NCI-H2227 treated with DMSO at 0.1 percent for 48 hours (cell line): ENCODE results near the gene PGS1.

Experiments used
- DNase-seq: peaks from one replicate; lab custom pipeline; 2025; lab: John Stamatoyannopoulos, UW

PGS1 gene

GRCh38 chr17:78364436-78365281 lies 13.8 kb upstream of the PGS1 start:
- no peak for DNase-seq

DNA sequence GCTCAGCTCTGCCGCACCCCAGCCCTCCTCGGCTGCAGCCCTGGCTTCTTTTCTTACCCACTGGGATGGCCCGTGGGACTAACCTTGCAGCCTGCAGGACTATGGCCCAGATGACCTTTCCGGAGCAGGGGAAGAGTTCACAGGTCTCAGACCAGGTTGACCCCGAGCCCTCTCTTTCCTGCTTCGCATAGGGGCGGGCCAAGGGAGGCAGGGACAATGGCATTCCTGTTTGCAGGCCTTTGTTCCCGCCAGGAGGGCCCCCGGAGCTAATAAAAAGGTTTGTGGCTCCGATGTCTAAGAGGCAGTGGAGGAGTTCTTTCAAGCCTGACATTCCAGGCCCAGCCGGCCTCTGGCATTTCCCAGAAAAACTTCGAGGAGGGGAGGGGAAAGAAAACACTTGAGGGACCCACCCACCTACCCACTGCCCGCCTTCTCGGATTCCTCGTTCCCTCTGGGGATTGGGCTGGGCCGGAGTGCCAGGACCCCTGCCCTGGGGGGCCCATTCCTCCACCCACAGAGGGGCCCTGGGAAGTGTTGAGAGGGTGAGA lies 12.8 kb upstream of the PGS1 start:
- DNase-seq: no peak

- DNase-seq: no peak
These were observed 12.2 kb upstream of the PGS1 start for GRCh38 chr17:78366109-78366848.

GRCh38 chr17:78367193-78367592 lies 11.3 kb upstream of the PGS1 start:
- no peak for DNase-seq

DNA sequence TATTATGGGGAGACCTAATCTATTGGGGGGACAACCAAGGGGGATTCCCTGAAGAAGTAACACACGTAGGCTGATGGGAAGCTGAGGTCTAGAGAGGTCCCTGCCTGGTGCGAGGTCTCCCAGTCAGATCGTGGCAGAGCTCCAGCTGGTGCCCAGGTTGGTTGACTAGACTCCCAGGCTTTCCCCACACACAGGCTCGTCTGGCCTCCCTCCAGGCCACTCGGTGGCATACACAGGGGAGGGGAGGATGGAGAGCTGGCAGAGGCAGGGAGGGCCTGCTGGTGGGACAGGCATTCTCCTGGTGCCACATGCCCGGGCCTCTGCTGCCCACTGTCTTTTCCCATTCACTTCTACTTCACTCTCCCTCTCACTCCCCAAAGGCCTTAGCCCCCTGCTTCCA lies 10.1 kb upstream of the PGS1 start:
- no peak for DNase-seq

- DNase-seq: no peak
These were observed 9.5 kb upstream of the PGS1 start for GRCh38 chr17:78368854-78369495.

- DNase-seq: no peak
These were observed 8.6 kb upstream of the PGS1 start for GRCh38 chr17:78369791-78370381.

DNA sequence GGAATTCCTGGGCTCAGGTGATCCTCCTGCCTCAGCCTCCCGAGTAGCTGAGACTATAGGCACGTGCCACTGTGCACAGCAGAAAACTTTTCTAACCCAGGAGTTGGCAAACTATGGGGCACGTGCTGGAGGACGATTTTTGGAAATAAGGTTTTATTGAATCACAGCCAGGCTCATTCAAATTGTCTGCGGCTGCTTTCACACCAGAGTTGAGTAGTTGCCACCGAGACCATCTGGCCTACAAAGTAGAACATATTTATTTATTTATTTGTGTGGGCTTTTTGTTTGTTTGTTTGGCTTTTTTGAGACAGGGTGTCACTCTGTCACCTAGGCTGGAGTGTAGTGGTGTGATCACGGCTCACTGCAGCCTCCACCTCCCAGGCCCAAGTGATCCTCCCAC lies 7.4 kb upstream of the PGS1 start:
- DNase-seq: no peak

DNA sequence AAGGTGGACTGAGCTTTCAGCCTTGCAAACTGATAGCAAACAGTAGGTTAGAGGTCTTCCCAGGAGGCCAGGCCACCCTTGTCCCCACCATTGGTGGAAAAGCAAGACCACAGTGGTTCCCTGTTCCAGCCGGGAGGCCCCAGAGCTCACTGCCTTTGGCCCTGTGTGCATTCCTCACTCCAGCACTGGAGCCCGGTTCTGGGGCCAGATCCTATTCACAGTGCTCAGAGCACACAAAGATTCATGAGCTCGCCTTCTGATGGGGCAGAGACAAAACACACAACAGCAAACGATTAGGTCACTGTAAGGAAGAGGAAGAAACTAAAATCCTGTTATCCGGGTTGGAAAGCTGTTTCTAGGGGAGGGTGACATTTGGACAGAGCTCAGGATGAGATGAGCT lies 5.6 kb upstream of the PGS1 start:
- no peak for DNase-seq

DNA sequence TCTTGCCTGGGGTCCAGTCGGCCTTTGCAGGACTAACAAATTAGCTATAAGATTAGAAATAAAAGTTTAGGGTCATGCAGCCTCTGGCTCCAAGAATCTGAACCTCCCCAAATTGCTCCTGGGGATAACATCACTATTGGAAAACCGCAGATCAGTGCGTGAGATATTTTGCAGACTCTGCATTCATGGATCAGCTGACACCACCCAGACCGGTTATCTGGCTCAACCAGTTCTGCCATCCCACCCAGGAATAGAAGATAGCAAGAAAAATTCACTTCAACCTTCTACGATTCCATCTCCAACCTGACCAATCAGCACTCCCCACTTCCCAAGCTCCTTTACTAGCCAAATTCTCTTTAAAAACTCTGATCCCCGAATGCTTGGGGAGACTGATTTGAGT lies 4.3 kb upstream of the PGS1 start:
- no peak for DNase-seq

DNA sequence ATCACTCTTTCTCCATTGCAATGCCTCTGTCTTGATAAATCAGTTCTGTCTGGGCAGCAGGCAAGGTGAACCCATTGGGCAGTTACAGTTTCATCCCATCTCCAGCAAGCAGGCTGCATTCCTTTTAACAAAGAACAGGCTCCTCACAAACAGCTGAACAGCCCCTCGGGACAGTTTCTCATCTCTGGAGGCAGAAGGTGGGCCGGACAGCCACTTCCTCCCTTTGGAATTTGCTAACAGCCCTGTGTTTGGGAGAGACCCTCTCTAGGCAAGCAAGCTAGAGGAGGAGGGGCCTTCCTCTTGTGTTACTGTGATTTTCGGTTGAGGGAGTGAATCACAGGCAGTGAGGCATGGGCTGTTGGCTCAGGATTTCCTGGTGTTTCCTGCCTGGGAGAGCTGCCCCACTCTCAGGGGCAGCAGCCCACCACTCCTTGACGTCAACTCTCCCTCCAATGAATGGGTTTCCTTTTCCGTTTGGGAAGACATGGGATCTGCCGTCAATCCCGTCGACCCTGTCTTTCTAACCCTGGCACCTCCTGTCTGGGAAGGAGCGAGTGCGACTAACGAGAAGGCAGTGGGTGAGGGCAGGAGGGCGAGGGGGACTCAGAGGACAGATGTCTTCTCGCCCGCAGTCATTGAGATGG lies 3.7 kb upstream of the PGS1 start:
- no peak for DNase-seq

- DNase-seq: no peak
These were observed 2.9 kb upstream of the PGS1 start for GRCh38 chr17:78375401-78376151.

- no peak for DNase-seq
These were observed 2.3 kb upstream of the PGS1 start for GRCh38 chr17:78376161-78376560.

DNA sequence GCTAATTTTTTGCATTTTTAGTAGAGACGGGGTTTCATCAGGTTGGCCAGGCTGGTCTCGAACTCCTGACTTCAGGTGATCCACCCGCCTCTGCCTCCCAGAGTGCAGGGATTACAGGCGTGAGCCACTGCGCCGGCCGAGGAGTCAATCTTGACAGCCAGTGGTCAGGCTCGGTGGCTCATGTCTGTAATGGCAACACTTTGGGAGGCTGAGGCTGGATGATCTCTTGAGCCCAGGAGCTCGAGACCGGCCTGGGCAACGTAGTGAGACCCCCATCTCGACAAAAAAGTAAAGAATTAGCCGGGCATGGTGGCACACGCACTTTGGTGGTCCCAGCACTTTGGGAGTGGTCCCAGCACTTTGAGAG lies 608 bp upstream of the PGS1 start:
- no peak for DNase-seq

- DNase-seq: no peak
These were observed 662 bp downstream of the PGS1 start for GRCh38 chr17:78379131-78379491.

DNA sequence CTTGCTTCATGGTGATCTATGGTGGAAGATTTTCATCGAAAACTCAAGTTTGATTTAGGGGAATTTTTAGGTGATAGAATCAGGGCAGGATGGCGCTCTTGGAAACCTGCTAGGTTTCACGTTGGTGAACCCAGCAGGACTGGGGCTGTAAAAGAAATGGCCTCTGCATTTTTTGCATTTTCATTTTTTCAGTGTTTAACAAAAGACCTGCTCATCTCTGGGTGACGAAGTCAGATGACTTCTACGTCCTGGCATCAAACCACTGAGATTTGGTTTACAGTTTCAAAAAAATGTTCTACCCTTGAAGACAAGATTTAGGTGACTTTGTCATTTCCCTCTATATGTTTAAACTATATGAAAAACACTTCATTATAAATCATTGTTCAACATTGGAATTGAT lies 1.9 kb downstream of the PGS1 start:
- DNase-seq: no peak

DNA sequence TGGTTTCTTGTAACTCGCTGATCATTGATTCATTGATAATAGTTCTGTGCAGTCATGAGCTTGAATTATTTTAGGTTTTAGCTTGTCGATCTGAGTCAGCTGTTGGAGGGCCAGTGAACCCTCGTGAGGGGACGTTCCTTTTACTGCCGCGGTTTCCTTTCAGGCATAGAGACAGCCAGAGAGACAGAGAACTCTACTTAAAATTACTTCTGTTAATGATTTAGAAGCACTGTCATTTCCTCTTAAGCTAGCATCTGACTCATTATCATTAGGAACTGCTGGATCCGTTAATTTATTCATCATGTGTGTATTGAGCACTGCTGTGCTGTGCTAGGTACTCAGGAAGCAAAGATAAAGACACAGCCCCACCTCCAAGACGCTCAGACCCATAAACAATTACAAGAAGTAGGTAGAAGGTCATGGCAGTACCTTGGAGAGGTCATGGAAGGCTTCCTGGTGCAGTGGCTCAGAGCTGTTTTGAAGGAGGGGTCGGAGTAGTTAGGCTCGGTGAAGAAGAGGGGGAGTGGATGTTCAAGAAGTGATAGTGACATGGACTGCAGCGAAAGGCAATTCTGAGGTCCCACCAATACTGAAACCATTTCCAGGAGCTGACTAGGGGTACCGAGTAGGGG lies 3.3 kb downstream of the PGS1 start:
- no peak for DNase-seq

GRCh38 chr17:78383725-78384471 lies 5.4 kb downstream of the PGS1 start:
- DNase-seq: no peak

DNA sequence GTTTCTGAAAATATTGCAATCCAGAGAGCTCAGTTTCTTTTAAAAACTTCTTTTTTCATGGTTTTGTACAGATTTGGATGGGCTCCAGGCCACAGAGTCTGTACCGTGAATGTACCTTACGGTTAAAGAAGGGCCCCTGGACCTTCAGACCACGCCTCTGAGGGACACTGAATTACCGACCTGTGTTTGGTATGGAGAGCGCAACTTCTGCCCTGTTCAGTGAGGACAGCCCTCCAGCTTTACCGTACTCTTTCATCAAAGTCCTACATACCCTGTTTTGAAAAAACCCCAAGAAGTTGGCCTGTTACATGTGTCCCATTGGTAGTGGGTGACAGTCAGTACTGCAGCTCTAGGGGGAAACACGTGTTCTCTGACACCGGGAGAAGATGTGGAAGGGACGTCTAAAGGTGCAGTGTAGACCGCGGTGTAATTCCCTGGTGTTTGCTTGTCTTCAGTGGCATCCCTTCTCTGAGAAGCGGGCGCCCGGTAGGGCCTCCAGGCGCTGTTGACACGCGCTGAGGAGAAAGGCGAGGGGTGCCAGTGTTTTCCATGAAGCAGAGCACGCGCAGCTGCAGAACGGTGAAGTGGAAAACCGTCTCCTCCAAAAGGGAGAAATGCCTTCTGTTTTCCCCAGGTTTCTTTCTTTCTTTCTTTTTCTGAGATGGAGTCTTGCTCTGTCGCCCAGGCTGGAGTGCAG lies 6.2 kb downstream of the PGS1 start:
- no peak for DNase-seq
